Activated CD8-positive, alpha-beta T cell treated with anti-CD3 and anti-CD28 coated beads for 36 hours (primary cell): ENCODE data around the gene MAGI2. TPM values are rescaled to one million over a fixed set of nuclear protein-coding genes. Genes with fewer than 3 reads are reported as not detected.

Experiments used
- ATAC-seq: fragments of 200-7000 bp; cut with Tn5 transposase; one replicate; pipeline ENCODE4 v1.10.0; 2021; ENCODE audit warnings: mild to moderate bottlenecking, moderate library complexity
- CTCF ChIA-PET: fragments of 350-600 bp; sonication (Branson Sonifier 250); formaldehyde crosslinking; loops from one replicate; lab custom pipeline; 2021; ENCODE audit warnings: antibody characterized with exemption; lab: Charles Lee
- POLR2A ChIA-PET: fragments of 350-600 bp; sonication (Branson Sonifier 250); formaldehyde crosslinking; loops from one replicate; lab custom pipeline; 2021; ENCODE audit warnings: antibody characterized with exemption; lab: Charles Lee
- DNase-seq: peaks from one replicate; pipeline ENCODE4 v3.0.0-alpha.2; 2020
- H3K27ac Mint-ChIP-seq: one replicate; pipeline ENCODE4 v1.8.0; 2021; ENCODE audit warnings: mild to moderate bottlenecking, mixed read lengths
- H3K27me3 Mint-ChIP-seq: one replicate; pipeline ENCODE4 v1.8.0; 2021; ENCODE audit warnings: mixed read lengths
- H3K36me3 Mint-ChIP-seq: one replicate; pipeline ENCODE4 v1.8.0; 2021; ENCODE audit warnings: low read depth, mixed read lengths
- H3K4me1 Mint-ChIP-seq: one replicate; pipeline ENCODE4 v1.8.0; 2021; ENCODE audit warnings: low read depth, mixed read lengths
- H3K4me3 Mint-ChIP-seq: one replicate; pipeline ENCODE4 v1.8.0; 2021; ENCODE audit warnings: mild to moderate bottlenecking, moderate library complexity, mixed read lengths
- H3K9me3 Mint-ChIP-seq: one replicate; pipeline ENCODE4 v1.8.0; 2021; ENCODE audit warnings: mixed read lengths
- intact Hi-C: fragments of 100-400 bp; cut with micrococcal nuclease; formaldehyde crosslinking; loops from one replicate; pipeline ENCODE4 v1.10.0; 2022
- total RNA-seq, 2 experiments: library from RNA; stranded (reverse); gene quantifications; one replicate each; pipeline ENCODE4 v1.2.3, GENCODE V29; 2021
- TF ChIP-seq, protein P1 (sequence below): fragments of 200-600 bp; IDR thresholded peaks from one replicate; pipeline ENCODE4 v1.8.0; 2022; ENCODE audit warnings: antibody characterized with exemption, mild to moderate bottlenecking

Gene MAGI2
- total RNA-seq, 2 experiments from 2014 or later: 0.04 to 0.09 TPM

DNA sequence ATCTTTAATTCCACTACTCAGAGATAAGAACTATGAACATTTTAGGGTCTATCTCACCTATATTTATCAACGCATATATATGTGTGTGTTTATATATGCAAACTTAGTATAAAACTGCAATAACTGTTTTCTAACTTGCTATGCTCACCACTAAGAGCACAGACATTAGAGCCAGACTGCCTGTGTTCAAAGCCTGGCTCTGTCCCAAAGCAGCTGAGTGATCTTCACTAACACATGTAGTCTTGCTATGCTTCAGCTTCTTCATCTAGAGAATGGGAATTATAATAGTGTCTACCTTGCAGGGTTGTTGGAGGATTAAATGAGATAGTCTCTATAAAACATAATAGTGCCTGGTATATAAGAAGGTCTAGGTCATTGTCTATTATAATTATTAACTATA lies 165.5 kb downstream of the MAGI2 start:
- TF ChIP-seq, protein P1, sequence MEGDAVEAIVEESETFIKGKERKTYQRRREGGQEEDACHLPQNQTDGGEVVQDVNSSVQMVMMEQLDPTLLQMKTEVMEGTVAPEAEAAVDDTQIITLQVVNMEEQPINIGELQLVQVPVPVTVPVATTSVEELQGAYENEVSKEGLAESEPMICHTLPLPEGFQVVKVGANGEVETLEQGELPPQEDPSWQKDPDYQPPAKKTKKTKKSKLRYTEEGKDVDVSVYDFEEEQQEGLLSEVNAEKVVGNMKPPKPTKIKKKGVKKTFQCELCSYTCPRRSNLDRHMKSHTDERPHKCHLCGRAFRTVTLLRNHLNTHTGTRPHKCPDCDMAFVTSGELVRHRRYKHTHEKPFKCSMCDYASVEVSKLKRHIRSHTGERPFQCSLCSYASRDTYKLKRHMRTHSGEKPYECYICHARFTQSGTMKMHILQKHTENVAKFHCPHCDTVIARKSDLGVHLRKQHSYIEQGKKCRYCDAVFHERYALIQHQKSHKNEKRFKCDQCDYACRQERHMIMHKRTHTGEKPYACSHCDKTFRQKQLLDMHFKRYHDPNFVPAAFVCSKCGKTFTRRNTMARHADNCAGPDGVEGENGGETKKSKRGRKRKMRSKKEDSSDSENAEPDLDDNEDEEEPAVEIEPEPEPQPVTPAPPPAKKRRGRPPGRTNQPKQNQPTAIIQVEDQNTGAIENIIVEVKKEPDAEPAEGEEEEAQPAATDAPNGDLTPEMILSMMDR: no peak
- no peak overlapping the region for H3K4me3 Mint-ChIP-seq
- H3K9me3 Mint-ChIP-seq: no peaks in the 10 kb centered on the region
- ChIA-PET POLR2A (no interaction called here), CTCF (no interaction called here)
- H3K36me3 Mint-ChIP-seq: no peaks in the 10 kb centered on the region
- DNase-seq (no peak), ATAC-seq (no peak)
- no peaks in the 10 kb centered on the region for H3K4me1 Mint-ChIP-seq
- intact Hi-C loops: no loop called here
- no peak overlapping the region for H3K27ac Mint-ChIP-seq
- peaks cover 2% of the 10 kb centered on the region for H3K27me3 Mint-ChIP-seq

DNA sequence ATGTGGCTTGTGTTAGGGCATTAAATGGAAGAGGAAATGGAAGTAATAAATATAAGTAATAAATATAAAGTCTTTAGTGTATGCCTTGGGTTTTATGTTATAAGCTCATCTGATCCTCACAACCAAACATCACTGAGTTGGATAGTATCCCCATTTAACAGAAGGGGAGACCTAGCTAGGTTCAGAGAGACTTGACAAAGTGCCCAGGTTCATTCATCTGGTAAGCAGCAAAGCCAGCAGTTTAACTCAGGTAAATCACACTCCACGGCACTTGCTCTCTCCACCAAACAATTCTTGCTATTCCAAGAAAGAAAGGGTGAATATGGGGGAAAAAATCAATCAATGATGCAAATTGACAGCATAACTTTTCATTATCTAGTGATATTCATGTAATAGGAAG lies 167.3 kb downstream of the MAGI2 start:
- ChIA-PET CTCF (no interaction called here), POLR2A (no interaction called here)
- TF ChIP-seq, protein P1: no peak
- Mint-ChIP-seq H3K4me1 (no peaks in the 10 kb centered on the region), H3K36me3 (no peaks in the 10 kb centered on the region), H3K4me3 (no peak overlapping the region), H3K9me3 (no peaks in the 10 kb centered on the region), H3K27me3 (peaks cover 2% of the 10 kb centered on the region), H3K27ac (no peak overlapping the region)
- ATAC-seq (no peak), DNase-seq (no peak)
- intact Hi-C loops: no loop called here

DNA sequence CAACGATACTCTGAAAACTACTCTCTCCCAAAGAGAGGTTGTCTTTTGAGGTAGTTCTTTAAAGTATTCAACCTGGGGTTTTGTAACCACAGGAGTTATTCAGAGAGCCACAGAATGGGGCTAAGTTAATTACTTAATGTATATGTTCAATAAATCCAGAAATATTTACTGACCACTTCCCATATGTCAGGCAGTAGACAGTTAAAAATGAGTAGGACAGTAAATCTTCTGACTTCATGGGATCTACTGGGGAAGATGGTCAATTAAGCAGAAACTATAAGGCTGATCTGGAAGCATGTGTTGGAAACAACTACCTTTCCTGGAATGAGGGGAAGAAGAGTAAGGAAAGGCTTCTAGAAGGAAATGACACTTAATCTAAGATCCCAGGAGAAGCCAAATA lies 167.7 kb downstream of the MAGI2 start:
- H3K36me3 Mint-ChIP-seq: no peaks in the 10 kb centered on the region
- ATAC-seq (no peak), DNase-seq (no peak)
- peaks cover 6% of the 10 kb centered on the region for H3K27me3 Mint-ChIP-seq
- no peak overlapping the region for H3K27ac Mint-ChIP-seq
- H3K4me3 Mint-ChIP-seq: no peak overlapping the region
- no peaks in the 10 kb centered on the region for H3K9me3 Mint-ChIP-seq
- POLR2A ChIA-PET: no interaction called here
- CTCF ChIA-PET: no interaction called here
- TF ChIP-seq, protein P1: no peak
- intact Hi-C loops: no loop called here
- no peaks in the 10 kb centered on the region for H3K4me1 Mint-ChIP-seq

- CTCF ChIA-PET: no interaction called here
- no peak overlapping the region for H3K4me3 Mint-ChIP-seq
- intact Hi-C loops: no loop called here
- no peaks in the 10 kb centered on the region for H3K36me3 Mint-ChIP-seq
- H3K27me3 Mint-ChIP-seq: peaks cover 9% of the 10 kb centered on the region
- no peak for DNase-seq
- POLR2A ChIA-PET: no interaction called here
- TF ChIP-seq, protein P1: no peak
- no peaks in the 10 kb centered on the region for H3K4me1 Mint-ChIP-seq
- H3K9me3 Mint-ChIP-seq: no peaks in the 10 kb centered on the region
- H3K27ac Mint-ChIP-seq: no peak overlapping the region
- ATAC-seq: no peak
These were observed 169.3 kb downstream of the MAGI2 start for GRCh38 chr7:79284211-79284610.

- POLR2A ChIA-PET: no interaction called here
- H3K4me3 Mint-ChIP-seq: no peak overlapping the region
- DNase-seq: no peak
These were observed 170.4 kb downstream of the MAGI2 start for GRCh38 chr7:79282882-79283602.

More at GRCh38 chr7:79282882-79283602, 170.4 kb downstream of the MAGI2 start:
- Mint-ChIP-seq H3K36me3 (no peaks in the 10 kb centered on the region), H3K4me1 (no peaks in the 10 kb centered on the region), H3K27me3 (peaks cover 11% of the 10 kb centered on the region), H3K9me3 (no peaks in the 10 kb centered on the region), H3K27ac (no peak overlapping the region)
- no peak for ATAC-seq
- CTCF ChIA-PET: interaction anchor here (0.9 kb wide), 1 partner anchor 10 kb away, joined by 4 read pairs; no protein-coding TSS in a partner anchor
- TF ChIP-seq, protein P1: no peak
- intact Hi-C loops: no loop called here
